ENCODE results near the gene TF. TPM values are rescaled to one million over a fixed set of nuclear protein-coding genes. Genes with fewer than 3 reads are reported as not detected.

The TF gene
- total and polyA plus RNA-seq, 10 of the 15 experiments (the other 5 are each of a cell fraction or from before 2014, with no cell fraction given) = under 0.01 to 8.9 (median 0.05) TPM; not detected in 1

- no peak for TF ChIP-seq IRF3 (IDR thresholded peaks at IDR 0.05)
- TF ChIP-seq POLR2A (IDR thresholded peaks at IDR 0.05; ENCODE audit: low read depth, low read length) = no peak
- TF ChIP-seq KLF5 (IDR thresholded peaks at IDR 0.05; ENCODE audit: partially characterized antibody) = no peak
These were observed 94.6 kb downstream of the TF start (continued) for GRCh38 chr3:133840767-133841166.

GRCh38 chr3:133841196-133841595 is 95.0 kb downstream of the TF start:
- SMC1A ChIA-PET (ENCODE audit: uncharacterized antibody, unreplicated experiment) = no interaction called here
- no peaks in the 10 kb centered on the region; a peak in 1 of 4 replicates for H3K36me3 ChIP-seq (ENCODE audit: control insufficient read depth in 2 of 2, insufficient read depth in 2 of 2, low read length in 1 of 2)
- in situ Hi-C loops (cut with MboI) = no loop called here
- peaks cover 3 to 4% of the 10 kb centered on the region in 2 experiments for H3K27me3 ChIP-seq (replicated peaks in 1 of 2; ENCODE audit: control insufficient read depth in 2 of 2, insufficient read depth in 2 of 2, low read length in 1 of 2)
- POLR2A ChIA-PET = no interaction called here
- RAD21 ChIA-PET (ENCODE audit: unreplicated experiment) = no interaction called here
- intact Hi-C loops (cut with micrococcal nuclease; ENCODE audit: unreplicated experiment) = no loop called here
- no peaks in the 10 kb centered on the region for H4K20me1 ChIP-seq (ENCODE audit: control insufficient read depth, insufficient read depth)
- TF ChIP-seq IKZF2 (IDR thresholded peaks at IDR 0.05) = no peak
- TF ChIP-seq TBL1XR1 (IDR thresholded peaks at IDR 0.05; ENCODE audit: low read depth, low read length) = no peak
- no peak for TF ChIP-seq SPI1 (IDR thresholded peaks at IDR 0.05; ENCODE audit: borderline replicate concordance, insufficient read depth, low read depth, low read length)
- TF ChIP-seq SREBF1 (IDR thresholded peaks at IDR 0.05; ENCODE audit: low read length) = no peak
- no peak for TF ChIP-seq SMAD5 (IDR thresholded peaks at IDR 0.05; ENCODE audit: low read depth)
- no peak for TF ChIP-seq TCF12 (IDR thresholded peaks at IDR 0.05; ENCODE audit: low read depth, low read length)
- TF ChIP-seq BCL11A (IDR thresholded peaks at IDR 0.05; ENCODE audit: low read depth, low read length) = no peak
- TF ChIP-seq CREM (IDR thresholded peaks at IDR 0.05; ENCODE audit: low read depth) = no peak
- TF ChIP-seq NR2C2 (IDR thresholded peaks at IDR 0.05; ENCODE audit: borderline replicate concordance, control insufficient read depth, insufficient read length, low read depth) = no peak
- no peak for TF ChIP-seq SKIL (IDR thresholded peaks at IDR 0.05; ENCODE audit: low read depth, poor library complexity, severe bottlenecking)
- no peak for TF ChIP-seq ZNF207 (IDR thresholded peaks at IDR 0.05; ENCODE audit: borderline replicate concordance)
- TF ChIP-seq CREB1 (IDR thresholded peaks at IDR 0.05; ENCODE audit: low read depth) = no peak
- no peak for TF ChIP-seq TCF3 (IDR thresholded peaks at IDR 0.05; ENCODE audit: borderline replicate concordance, insufficient read depth, low read depth, low read length)
- TF ChIP-seq CBFB (IDR thresholded peaks at IDR 0.05; ENCODE audit: low read depth) = no peak
- no peak overlapping the region for H2AFZ ChIP-seq (ENCODE audit: control insufficient read depth, low read depth, low read length)
- H3K9me3 ChIP-seq (replicated peaks; ENCODE audit: control insufficient read depth, insufficient read depth, low read length) = no peaks in the 10 kb centered on the region
- H3K4me1 ChIP-seq (ENCODE audit: control insufficient read depth, insufficient read depth, low read length) = no peaks in the 10 kb centered on the region
- no peak overlapping the region for H3K4me2 ChIP-seq (ENCODE audit: control insufficient read depth, insufficient read depth)
- no peaks in the 10 kb centered on the region for H3K79me2 ChIP-seq (ENCODE audit: control insufficient read depth, insufficient read depth, low read length)
- no TSS peak for BruUV-seq (replicated peaks)
- FAIRE-seq (no peak), ATAC-seq (no peak), DNase-seq (ENCODE audit: low read depth, low spot score) (no peak)
- WGBS (ENCODE audit: insufficient coverage, insufficient replicate concordance, low lambda C conversion rate, missing lambda C conversion rate) = 45% methylated on average over 8 of the region's 8 CpGs
- CTCF ChIA-PET = no interaction called here
- no peak overlapping the region for H3K9ac ChIP-seq (ENCODE audit: control insufficient read depth, insufficient read depth, low read length)
- H3K4me3 ChIP-seq = no peak overlapping the region
- H3K27ac ChIP-seq (ENCODE audit: control insufficient read depth, insufficient read depth) = no peak overlapping the region

All from GM12878 (cell line).